GM18498 (cell line): ENCODE data around the gene KIF18A.
"Not testable (repeated sequence)": the region's sequence is repeated elsewhere in the genome, so short reads cannot be mapped to it uniquely, and the experiment has no call there.

ENCODE experiments used
- ATAC-seq: cut with Tn5 transposase; IDR thresholded peaks from one replicate; pipeline ENCODE4 v1.9.1; 2021; ENCODE audit warnings: mild to moderate bottlenecking, moderate library complexity; ENCODE audit not compliant: unreplicated experiment

KIF18A gene

GRCh38 chr11:28107191-28107749 is 686 bp downstream of the KIF18A start:
- peak; percentile 2 for ATAC-seq

- no peak for ATAC-seq
Observed at GRCh38 chr11:28106353-28107043, 1.5 kb downstream of the KIF18A start.

- ATAC-seq = no peak
Observed at GRCh38 chr11:28105869-28106268, 2.1 kb downstream of the KIF18A start.

GRCh38 chr11:28104984-28105383 is 3.0 kb downstream of the KIF18A start:
- ATAC-seq = no peak

GRCh38 chr11:28104425-28104824 is 3.5 kb downstream of the KIF18A start:
- no peak for ATAC-seq

- ATAC-seq = not testable (repeated sequence)
Observed at GRCh38 chr11:28102300-28102699, 5.7 kb downstream of the KIF18A start.

GRCh38 chr11:28100665-28101064 is 7.3 kb downstream of the KIF18A start:
- no peak for ATAC-seq

- no peak for ATAC-seq
Observed at GRCh38 chr11:28099715-28100114, 8.2 kb downstream of the KIF18A start.

- ATAC-seq = no peak
Observed at GRCh38 chr11:28098257-28098656, 9.7 kb downstream of the KIF18A start.

GRCh38 chr11:28092786-28093185 is 15.2 kb downstream of the KIF18A start:
- no peak for ATAC-seq

- ATAC-seq = no peak
Observed at GRCh38 chr11:28090052-28090749, 17.8 kb downstream of the KIF18A start.

- ATAC-seq = no peak
Observed at GRCh38 chr11:28089378-28089777, 18.6 kb downstream of the KIF18A start.

GRCh38 chr11:28087693-28088092 is 20.3 kb downstream of the KIF18A start:
- not testable (repeated sequence) for ATAC-seq

- not testable (repeated sequence) for ATAC-seq
Observed at GRCh38 chr11:28087192-28087591, 20.8 kb downstream of the KIF18A start.

GRCh38 chr11:28086569-28086968 is 21.4 kb downstream of the KIF18A start:
- no peak for ATAC-seq

- ATAC-seq = no peak
Observed at GRCh38 chr11:28083118-28083517, 24.8 kb downstream of the KIF18A start.

- ATAC-seq = no peak
Observed at GRCh38 chr11:28077521-28077920, 30.4 kb downstream of the KIF18A start.

- no peak for ATAC-seq
Observed at GRCh38 chr11:28072321-28072720, 35.6 kb downstream of the KIF18A start.

GRCh38 chr11:28071305-28071704 is 36.7 kb downstream of the KIF18A start:
- ATAC-seq = no peak

GRCh38 chr11:28058333-28058732 is 49.6 kb downstream of the KIF18A start:
- ATAC-seq = no peak

GRCh38 chr11:28054821-28055220 is 53.1 kb downstream of the KIF18A start:
- no peak for ATAC-seq
